Measurements from ENCODE around the gene FAM136A.
"Not testable (repeated sequence)": the region's sequence is repeated elsewhere in the genome, so short reads cannot be mapped to it uniquely, and the experiment has no call there.

FAM136A gene

DNA sequence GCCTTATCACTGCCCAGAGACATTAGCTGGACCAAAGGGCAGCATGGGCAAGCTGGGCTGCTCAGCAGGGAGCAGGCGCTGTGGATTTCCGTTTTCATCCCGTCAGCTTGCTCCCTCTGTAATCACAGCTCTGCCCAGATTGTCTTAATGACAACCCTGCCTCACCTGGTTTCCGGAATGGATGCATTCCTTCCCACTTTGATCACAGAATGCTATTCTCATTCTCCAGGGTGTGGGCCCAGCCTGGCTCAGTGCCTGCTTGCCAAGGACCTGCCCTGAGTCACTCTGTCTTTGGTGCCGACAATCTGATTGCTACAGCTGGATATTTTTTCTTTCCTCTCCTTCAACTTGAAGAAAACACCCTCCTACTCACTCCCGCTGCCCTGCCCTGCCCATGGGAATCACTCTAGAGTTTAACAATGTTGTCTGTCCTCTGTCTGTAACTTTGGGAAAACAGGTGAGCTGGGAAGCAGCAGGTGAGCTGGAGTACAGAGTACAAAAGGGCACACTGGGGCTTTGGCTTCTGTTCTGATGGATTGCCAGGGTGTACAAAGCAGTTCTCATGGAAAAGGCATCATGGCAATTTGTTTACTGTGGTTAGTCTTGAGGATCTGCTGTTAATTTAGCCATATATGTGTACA, 27.2 kb upstream of the FAM136A start:
- no peaks in the 10 kb centered on the region for H3K4me1 ChIP-seq (ENCODE audit: control insufficient read depth, insufficient read depth, low read length)
- H3K9ac ChIP-seq (ENCODE audit: low read length in 2 of 2) = no peak overlapping the region
- H3K36me3 ChIP-seq (ENCODE audit: control insufficient read depth in 2 of 2, insufficient read depth in 2 of 2, low read length in 2 of 2) = no peaks in the 10 kb centered on the region
- H3K27me3 ChIP-seq (ENCODE audit: control insufficient read depth in 1 of 2, insufficient read depth in 2 of 2, low read length in 2 of 2) = no peaks in the 10 kb centered on the region
- H3K27ac ChIP-seq (ENCODE audit: low read length) = no peak overlapping the region
- H3K4me3 ChIP-seq (ENCODE audit: low read length in 2 of 2) = no peak overlapping the region
- H3K9me3 ChIP-seq (ENCODE audit: control insufficient read depth in 2 of 2, low read length in 2 of 2) = no peaks in the 10 kb centered on the region

DNA sequence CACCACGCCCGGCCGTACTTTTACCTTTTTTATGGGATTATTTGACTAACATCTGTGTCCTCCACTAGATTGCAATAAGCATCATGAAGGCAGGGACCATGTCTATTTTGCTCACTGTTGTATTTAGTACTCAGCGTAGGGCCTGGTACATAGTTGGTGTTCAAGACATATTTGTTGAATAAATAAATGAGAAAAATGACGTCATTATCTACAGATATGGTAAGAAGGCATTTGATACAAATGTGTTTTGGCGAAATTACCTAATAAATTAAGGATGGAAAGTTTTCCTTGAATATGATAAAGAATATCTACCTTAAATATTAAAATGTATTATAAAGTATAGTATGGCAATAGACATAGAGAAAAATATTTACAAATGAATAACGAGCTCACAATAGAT, 24.0 kb upstream of the FAM136A start:
- H3K9ac ChIP-seq (ENCODE audit: low read length in 2 of 2) = no peak overlapping the region
- H3K4me3 ChIP-seq (ENCODE audit: low read length in 2 of 2) = no peak overlapping the region
- no peaks in the 10 kb centered on the region for H3K36me3 ChIP-seq (ENCODE audit: control insufficient read depth in 2 of 2, insufficient read depth in 2 of 2, low read length in 2 of 2)
- H3K27ac ChIP-seq (ENCODE audit: low read length) = no peak overlapping the region
- peaks cover 0 to 3% of the 10 kb centered on the region in 2 donors for H3K27me3 ChIP-seq (ENCODE audit: control insufficient read depth in 1 of 2, insufficient read depth in 2 of 2, low read length in 2 of 2)
- no peaks in the 10 kb centered on the region for H3K4me1 ChIP-seq (ENCODE audit: control insufficient read depth, insufficient read depth, low read length)
- no peaks in the 10 kb centered on the region for H3K9me3 ChIP-seq (ENCODE audit: control insufficient read depth in 2 of 2, low read length in 2 of 2)

DNA sequence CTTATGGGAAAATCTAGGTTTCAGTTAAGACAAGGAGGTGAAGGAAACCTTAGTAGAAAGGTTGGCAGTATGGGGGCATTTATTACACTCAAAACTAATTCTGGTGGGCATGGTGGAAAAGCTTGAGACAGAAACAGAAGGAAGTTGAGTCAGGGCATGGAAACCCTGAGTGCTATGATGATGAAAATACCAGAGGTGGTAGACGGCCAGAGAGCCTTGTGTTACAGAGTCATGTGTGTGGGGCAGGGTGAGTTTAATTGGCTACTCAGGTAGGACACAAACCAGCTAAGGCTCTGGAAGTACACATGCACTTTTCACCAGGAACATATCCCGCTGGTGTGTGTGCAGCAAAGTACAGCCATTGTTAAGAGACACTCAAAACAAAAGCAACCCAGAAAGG, 20.7 kb upstream of the FAM136A start:
- no peak overlapping the region for H3K9ac ChIP-seq (ENCODE audit: low read length in 2 of 2)
- no peak overlapping the region for H3K4me3 ChIP-seq (ENCODE audit: low read length in 2 of 2)

GRCh38 chr2:70321370-70321769, 19.5 kb upstream of the FAM136A start:
- Histone ChIP-seq H3K27me3 (ENCODE audit: control insufficient read depth in 1 of 2, insufficient read depth in 2 of 2, low read length in 2 of 2) (peaks cover 0 to 4% of the 10 kb centered on the region in 2 donors), H3K4me3 (ENCODE audit: low read length in 2 of 2) (no peak overlapping the region), H3K27ac (ENCODE audit: low read length) (no peak overlapping the region), H3K9me3 (ENCODE audit: control insufficient read depth in 2 of 2, low read length in 2 of 2) (no peaks in the 10 kb centered on the region), H3K36me3 (ENCODE audit: control insufficient read depth in 2 of 2, insufficient read depth in 2 of 2, low read length in 2 of 2) (no peaks in the 10 kb centered on the region), H3K9ac (ENCODE audit: low read length in 2 of 2) (no peak overlapping the region), H3K4me1 (ENCODE audit: control insufficient read depth, insufficient read depth, low read length) (no peaks in the 10 kb centered on the region)

More for the DNA sequence above, 20.7 kb upstream of the FAM136A start:
- H3K27ac ChIP-seq (ENCODE audit: low read length) = no peak overlapping the region
- H3K4me1 ChIP-seq (ENCODE audit: control insufficient read depth, insufficient read depth, low read length) = no peaks in the 10 kb centered on the region
- H3K36me3 ChIP-seq (ENCODE audit: control insufficient read depth in 2 of 2, insufficient read depth in 2 of 2, low read length in 2 of 2) = no peaks in the 10 kb centered on the region
- H3K27me3 ChIP-seq (ENCODE audit: control insufficient read depth in 1 of 2, insufficient read depth in 2 of 2, low read length in 2 of 2) = peaks cover 0 to 4% of the 10 kb centered on the region in 2 donors
- H3K9me3 ChIP-seq (ENCODE audit: control insufficient read depth in 2 of 2, low read length in 2 of 2) = no peaks in the 10 kb centered on the region

- H3K27me3 ChIP-seq (ENCODE audit: control insufficient read depth in 1 of 2, insufficient read depth in 2 of 2, low read length in 2 of 2) = peaks cover 3% of the 10 kb centered on the region in 2 donors
- no peak overlapping the region for H3K9ac ChIP-seq (ENCODE audit: low read length in 2 of 2)
- H3K9me3 ChIP-seq (ENCODE audit: control insufficient read depth in 2 of 2, low read length in 2 of 2) = no peaks in the 10 kb centered on the region
- no peak overlapping the region for H3K4me3 ChIP-seq (ENCODE audit: low read length in 2 of 2)
- no peaks in the 10 kb centered on the region for H3K4me1 ChIP-seq (ENCODE audit: control insufficient read depth, insufficient read depth, low read length)
- no peaks in the 10 kb centered on the region for H3K36me3 ChIP-seq (ENCODE audit: control insufficient read depth in 2 of 2, insufficient read depth in 2 of 2, low read length in 2 of 2)
- H3K27ac ChIP-seq (ENCODE audit: low read length) = no peak overlapping the region
Observed at GRCh38 chr2:70314640-70315039, 12.8 kb upstream of the FAM136A start.

- Histone ChIP-seq H3K9ac (ENCODE audit: low read length in 2 of 2) (no peak overlapping the region), H3K4me1 (ENCODE audit: control insufficient read depth, insufficient read depth, low read length) (no peaks in the 10 kb centered on the region), H3K9me3 (ENCODE audit: control insufficient read depth in 2 of 2, low read length in 2 of 2) (no peaks in the 10 kb centered on the region), H3K36me3 (ENCODE audit: control insufficient read depth in 2 of 2, insufficient read depth in 2 of 2, low read length in 2 of 2) (no peaks in the 10 kb centered on the region), H3K27me3 (ENCODE audit: control insufficient read depth in 1 of 2, insufficient read depth in 2 of 2, low read length in 2 of 2) (peaks cover 3% of the 10 kb centered on the region in 2 donors), H3K27ac (ENCODE audit: low read length) (no peak overlapping the region), H3K4me3 (ENCODE audit: low read length in 2 of 2) (no peak overlapping the region)
Observed at GRCh38 chr2:70312560-70312959, 10.7 kb upstream of the FAM136A start.

GRCh38 chr2:70310899-70311298, 9.0 kb upstream of the FAM136A start:
- Histone ChIP-seq H3K9ac (ENCODE audit: low read length in 2 of 2) (no peak overlapping the region), H3K27me3 (ENCODE audit: control insufficient read depth in 1 of 2, insufficient read depth in 2 of 2, low read length in 2 of 2) (peaks cover 3% of the 10 kb centered on the region in 2 donors)

DNA sequence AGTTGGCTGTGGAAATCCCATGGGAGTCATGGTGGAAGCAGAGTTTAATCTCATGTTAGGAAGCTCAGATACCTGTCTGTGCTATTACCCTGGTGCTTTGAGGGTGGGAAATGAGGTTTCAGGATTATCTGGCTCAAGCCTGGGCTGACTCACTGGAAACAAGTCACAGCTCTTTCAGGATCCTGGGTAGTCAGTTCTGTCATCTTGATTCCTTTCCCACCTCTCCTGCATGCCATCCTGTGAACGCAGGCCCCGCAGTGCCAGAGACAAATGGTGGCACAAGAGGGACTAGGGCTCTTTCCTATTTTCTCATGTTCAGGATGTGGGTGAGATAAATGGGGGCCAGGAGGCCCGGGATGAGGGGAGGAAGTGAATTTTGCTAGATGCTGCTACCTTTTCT, 3.7 kb upstream of the FAM136A start:
- Histone ChIP-seq H3K9ac (ENCODE audit: low read length in 2 of 2) (no peak overlapping the region), H3K36me3 (ENCODE audit: control insufficient read depth in 2 of 2, insufficient read depth in 2 of 2, low read length in 2 of 2) (no peaks in the 10 kb centered on the region), H3K4me1 (ENCODE audit: control insufficient read depth, insufficient read depth, low read length) (peaks cover 7% of the 10 kb centered on the region), H3K9me3 (ENCODE audit: control insufficient read depth in 2 of 2, low read length in 2 of 2) (no peaks in the 10 kb centered on the region), H3K4me3 (ENCODE audit: low read length in 2 of 2) (no peak overlapping the region), H3K27ac (ENCODE audit: low read length) (no peak overlapping the region), H3K27me3 (ENCODE audit: control insufficient read depth in 1 of 2, insufficient read depth in 2 of 2, low read length in 2 of 2) (peaks cover 0 to 3% of the 10 kb centered on the region in 2 donors)

More at GRCh38 chr2:70310899-70311298, 9.0 kb upstream of the FAM136A start:
- Histone ChIP-seq H3K4me3 (ENCODE audit: low read length in 2 of 2) (no peak overlapping the region), H3K9me3 (ENCODE audit: control insufficient read depth in 2 of 2, low read length in 2 of 2) (no peaks in the 10 kb centered on the region), H3K36me3 (ENCODE audit: control insufficient read depth in 2 of 2, insufficient read depth in 2 of 2, low read length in 2 of 2) (no peaks in the 10 kb centered on the region), H3K27ac (ENCODE audit: low read length) (no peak overlapping the region), H3K4me1 (ENCODE audit: control insufficient read depth, insufficient read depth, low read length) (no peaks in the 10 kb centered on the region)

GRCh38 chr2:70304498-70304897, 2.6 kb upstream of the FAM136A start:
- Histone ChIP-seq H3K9ac (ENCODE audit: low read length in 2 of 2) (no peak overlapping the region), H3K27ac (ENCODE audit: low read length) (no peak overlapping the region), H3K36me3 (ENCODE audit: control insufficient read depth in 2 of 2, insufficient read depth in 2 of 2, low read length in 2 of 2) (no peaks in the 10 kb centered on the region), H3K4me3 (ENCODE audit: low read length in 2 of 2) (no peak overlapping the region), H3K27me3 (ENCODE audit: control insufficient read depth in 1 of 2, insufficient read depth in 2 of 2, low read length in 2 of 2) (no peaks in the 10 kb centered on the region), H3K4me1 (ENCODE audit: control insufficient read depth, insufficient read depth, low read length) (peaks cover 7% of the 10 kb centered on the region), H3K9me3 (ENCODE audit: control insufficient read depth in 2 of 2, low read length in 2 of 2) (no peaks in the 10 kb centered on the region)

DNA sequence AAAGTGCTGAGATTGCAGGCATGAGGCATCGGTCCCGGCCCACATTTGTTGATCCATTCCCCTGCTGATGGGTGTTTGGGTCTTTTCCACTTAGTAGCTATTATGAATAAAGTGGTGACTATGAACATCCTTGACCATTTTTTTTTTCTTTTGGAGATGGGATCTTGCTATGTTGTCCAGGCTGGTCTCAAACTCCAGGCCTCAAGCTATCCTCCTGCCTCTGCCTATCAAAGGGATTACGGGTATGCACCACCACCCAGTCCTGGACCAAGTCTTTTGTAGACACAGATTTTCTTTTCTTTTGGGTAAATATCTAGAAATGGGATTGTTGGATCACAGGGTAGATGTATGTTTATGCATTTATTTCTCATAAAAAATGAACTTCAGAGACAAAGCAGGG, 1.3 kb upstream of the FAM136A start:
- Histone ChIP-seq H3K4me1 (ENCODE audit: control insufficient read depth, insufficient read depth, low read length) (peaks cover 7% of the 10 kb centered on the region), H3K27me3 (ENCODE audit: control insufficient read depth in 1 of 2, insufficient read depth in 2 of 2, low read length in 2 of 2) (no peaks in the 10 kb centered on the region), H3K9me3 (ENCODE audit: control insufficient read depth in 2 of 2, low read length in 2 of 2) (no peaks in the 10 kb centered on the region), H3K9ac (ENCODE audit: low read length in 2 of 2) (no peak overlapping the region), H3K36me3 (ENCODE audit: control insufficient read depth in 2 of 2, insufficient read depth in 2 of 2, low read length in 2 of 2) (no peaks in the 10 kb centered on the region), H3K4me3 (ENCODE audit: low read length in 2 of 2) (no peak overlapping the region), H3K27ac (ENCODE audit: low read length) (no peak overlapping the region)

DNA sequence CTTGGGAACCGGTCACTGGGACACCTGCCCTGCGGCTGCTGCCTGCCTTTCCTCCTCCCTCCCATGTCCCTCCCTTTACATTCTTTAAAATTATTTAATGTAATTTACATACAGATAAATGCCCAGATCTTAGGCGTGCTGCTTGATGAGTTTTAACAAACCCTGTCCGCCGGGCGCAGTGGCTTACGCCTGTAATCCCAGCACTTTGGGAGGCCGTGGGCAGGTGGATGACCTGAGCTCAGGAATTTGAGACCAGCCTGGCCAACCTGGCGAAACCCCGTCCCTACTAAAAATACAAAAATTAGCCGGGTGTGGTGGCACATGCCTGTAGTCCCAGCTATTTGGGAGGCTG, 304 bp upstream of the FAM136A start:
- not testable (repeated sequence) for H3K9ac ChIP-seq (ENCODE audit: low read length in 2 of 2); H3K9me3 ChIP-seq (ENCODE audit: control insufficient read depth in 2 of 2, low read length in 2 of 2); H3K27me3 ChIP-seq (ENCODE audit: control insufficient read depth in 1 of 2, insufficient read depth in 2 of 2, low read length in 2 of 2); H3K36me3 ChIP-seq (ENCODE audit: control insufficient read depth in 2 of 2, insufficient read depth in 2 of 2, low read length in 2 of 2); H3K27ac ChIP-seq (ENCODE audit: low read length); H3K4me1 ChIP-seq (ENCODE audit: control insufficient read depth, insufficient read depth, low read length)
- peak overlapping the region in 1 of 2 donors; percentile 90 for H3K4me3 ChIP-seq (ENCODE audit: low read length in 2 of 2)
